Activated naive CD4-positive, alpha-beta T cell treated with anti-CD3 and anti-CD28 coated beads, Interleukin-2, amount 50 U/mL, for 24 hours (primary cell): Measurements from ENCODE around the gene TRAF3IP1.

Experiments
- H3K27ac Mint-ChIP-seq: one replicate; pipeline ENCODE4 v1.8.0; 2021; ENCODE audit warnings: mild to moderate bottlenecking, mixed read lengths
- H3K27me3 Mint-ChIP-seq: one replicate; pipeline ENCODE4 v1.8.0; 2021; ENCODE audit warnings: mixed read lengths
- H3K36me3 Mint-ChIP-seq: one replicate; pipeline ENCODE4 v1.8.0; 2021; ENCODE audit warnings: mixed read lengths
- H3K4me1 Mint-ChIP-seq: one replicate; pipeline ENCODE4 v1.8.0; 2021; ENCODE audit warnings: mixed read lengths
- H3K4me3 Mint-ChIP-seq: one replicate; pipeline ENCODE4 v1.8.0; 2021; ENCODE audit warnings: mild to moderate bottlenecking, mixed read lengths
- H3K9me3 Mint-ChIP-seq: one replicate; pipeline ENCODE4 v1.8.0; 2021; ENCODE audit warnings: mixed read lengths

TRAF3IP1 gene

DNA sequence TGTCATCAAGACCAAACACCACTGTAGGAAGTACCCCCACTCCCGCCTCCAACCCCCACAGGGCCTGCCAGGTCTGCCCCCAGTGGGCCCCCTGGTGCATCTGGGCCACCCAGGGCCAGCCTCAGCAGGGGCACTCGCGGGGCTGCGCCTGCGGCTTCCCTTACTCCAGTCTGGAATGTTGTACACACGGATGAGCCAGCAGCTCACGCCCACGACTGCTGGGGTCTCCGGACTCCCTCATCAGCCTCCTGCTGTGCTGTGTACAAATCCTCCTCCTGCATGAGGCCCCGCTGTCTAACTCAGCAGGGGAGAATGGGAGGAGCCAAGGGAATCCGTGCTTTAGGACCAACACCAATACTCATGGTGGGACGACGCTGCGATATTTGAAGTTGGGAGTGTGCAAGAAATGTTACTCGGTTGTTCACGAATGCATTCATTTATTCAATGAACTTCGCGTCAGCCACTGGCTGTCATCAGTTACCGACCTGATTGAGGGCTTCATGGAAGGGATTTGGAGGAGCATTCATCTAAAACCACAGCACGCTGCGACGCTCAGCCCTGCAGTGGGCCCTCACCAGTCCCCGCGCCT lies 105.8 kb downstream of the TRAF3IP1 start:
- Mint-ChIP-seq H3K4me3 (peak overlapping the region; percentile 91), H3K27ac (peak overlapping the region; percentile 88), H3K27me3 (no peaks in the 10 kb centered on the region), H3K4me1 (peaks cover 43% of the 10 kb centered on the region), H3K36me3 (peaks cover 11% of the 10 kb centered on the region), H3K9me3 (no peaks in the 10 kb centered on the region)

- no peaks in the 10 kb centered on the region for H3K27me3 Mint-ChIP-seq
- H3K4me1 Mint-ChIP-seq: peaks cover 50% of the 10 kb centered on the region
- H3K4me3 Mint-ChIP-seq: peak within 1 kb of the TSS; percentile 91
- H3K9me3 Mint-ChIP-seq: no peaks in the 10 kb centered on the region
- H3K36me3 Mint-ChIP-seq: peaks cover 11% of the 10 kb centered on the region
- peak within 1 kb of the TSS; percentile 96 for H3K27ac Mint-ChIP-seq
These were observed 106.5 kb downstream of the TRAF3IP1 start, which contains the start of gene ASB1 for GRCh38 chr2:238426568-238427434. TSS of gene ASB1 (plus strand) at chr2:238426927. CDS start at chr2:238427071, 144 bp downstream.

DNA sequence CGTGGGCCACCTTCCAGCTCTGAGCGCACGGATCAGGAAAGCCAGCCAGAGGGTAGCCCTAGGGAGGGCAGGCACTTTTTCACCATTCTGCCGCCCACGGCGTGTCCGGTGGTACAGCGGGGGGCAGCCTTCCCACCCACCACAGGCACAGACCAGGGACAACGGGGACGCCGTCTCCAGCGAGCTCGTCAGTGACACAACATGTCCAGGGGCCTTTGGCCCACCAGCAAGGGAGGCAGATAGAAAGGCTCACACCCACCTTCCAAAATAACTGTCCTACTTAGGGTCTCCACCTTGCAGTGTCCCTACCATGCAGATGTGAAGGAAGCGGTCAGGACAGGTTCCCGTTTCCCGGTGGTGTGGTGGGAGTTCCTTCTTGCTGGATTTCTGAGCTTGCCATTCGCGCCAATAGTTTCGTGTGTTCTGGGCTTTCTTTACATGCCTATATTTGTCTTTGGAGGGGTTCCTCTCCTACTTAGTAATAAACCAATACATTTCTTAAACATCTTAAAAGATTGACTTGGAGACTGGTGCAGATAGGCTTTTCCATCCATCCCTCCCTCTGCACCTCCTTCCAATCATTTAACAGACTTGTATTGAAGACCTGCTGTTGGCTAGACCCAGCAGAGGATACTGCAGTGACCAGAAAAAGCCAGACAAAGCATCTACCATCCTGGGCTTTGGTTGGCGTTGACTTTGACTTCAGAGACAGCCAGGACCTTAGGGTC lies 107.3 kb downstream of the TRAF3IP1 start:
- H3K9me3 Mint-ChIP-seq: no peaks in the 10 kb centered on the region
- H3K36me3 Mint-ChIP-seq: peaks cover 11% of the 10 kb centered on the region
- no peaks in the 10 kb centered on the region for H3K27me3 Mint-ChIP-seq
- H3K27ac Mint-ChIP-seq: peak overlapping the region; percentile 96
- H3K4me1 Mint-ChIP-seq: peaks cover 54% of the 10 kb centered on the region
- H3K4me3 Mint-ChIP-seq: peak overlapping the region; percentile 84

GRCh38 chr2:238428866-238429265 lies 108.5 kb downstream of the TRAF3IP1 start:
- H3K9me3 Mint-ChIP-seq: no peaks in the 10 kb centered on the region
- H3K27ac Mint-ChIP-seq: peak overlapping the region; percentile 55
- no peaks in the 10 kb centered on the region for H3K27me3 Mint-ChIP-seq
- peaks cover 11% of the 10 kb centered on the region for H3K36me3 Mint-ChIP-seq
- peak overlapping the region; percentile 84 for H3K4me3 Mint-ChIP-seq
- peaks cover 60% of the 10 kb centered on the region for H3K4me1 Mint-ChIP-seq

DNA sequence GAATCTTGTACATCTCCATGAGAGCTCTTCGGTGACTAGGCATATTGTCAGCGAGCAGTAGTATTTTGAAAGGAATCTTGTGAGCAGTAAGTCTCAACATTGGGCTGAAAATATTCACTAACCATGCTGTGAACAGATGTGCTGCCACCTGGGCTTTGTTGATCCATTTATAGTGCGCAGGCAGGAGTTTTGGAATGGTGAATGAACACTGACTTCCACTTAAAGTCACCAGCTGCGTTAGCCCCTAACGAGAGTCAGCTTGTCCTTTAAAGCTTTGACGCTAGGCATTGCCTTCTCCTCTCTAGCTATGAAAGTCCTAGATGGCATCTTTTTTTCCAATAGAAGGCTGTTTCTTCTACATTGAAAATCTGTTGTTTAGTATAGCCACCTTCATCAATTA lies 110.5 kb downstream of the TRAF3IP1 start:
- Mint-ChIP-seq H3K36me3 (peaks cover 12% of the 10 kb centered on the region), H3K27me3 (no peaks in the 10 kb centered on the region), H3K9me3 (no peaks in the 10 kb centered on the region), H3K4me1 (peaks cover 68% of the 10 kb centered on the region), H3K27ac (no peak overlapping the region), H3K4me3 (peak overlapping the region; percentile 41)

- Mint-ChIP-seq H3K4me1 (peaks cover 69% of the 10 kb centered on the region), H3K27ac (peak overlapping the region; percentile 66), H3K4me3 (peak overlapping the region; percentile 30)
These were observed 111.1 kb downstream of the TRAF3IP1 start for GRCh38 chr2:238431456-238431855.

GRCh38 chr2:238433300-238433915 lies 113.1 kb downstream of the TRAF3IP1 start:
- peaks cover 72% of the 10 kb centered on the region for H3K4me1 Mint-ChIP-seq
- no peaks in the 10 kb centered on the region for H3K9me3 Mint-ChIP-seq
- no peak overlapping the region for H3K4me3 Mint-ChIP-seq
- H3K27ac Mint-ChIP-seq: peak overlapping the region; percentile 25
- H3K36me3 Mint-ChIP-seq: peaks cover 22% of the 10 kb centered on the region
- no peaks in the 10 kb centered on the region for H3K27me3 Mint-ChIP-seq

More at GRCh38 chr2:238431456-238431855, 111.1 kb downstream of the TRAF3IP1 start:
- no peaks in the 10 kb centered on the region for H3K27me3 Mint-ChIP-seq
- peaks cover 16% of the 10 kb centered on the region for H3K36me3 Mint-ChIP-seq
- H3K9me3 Mint-ChIP-seq: no peaks in the 10 kb centered on the region

DNA sequence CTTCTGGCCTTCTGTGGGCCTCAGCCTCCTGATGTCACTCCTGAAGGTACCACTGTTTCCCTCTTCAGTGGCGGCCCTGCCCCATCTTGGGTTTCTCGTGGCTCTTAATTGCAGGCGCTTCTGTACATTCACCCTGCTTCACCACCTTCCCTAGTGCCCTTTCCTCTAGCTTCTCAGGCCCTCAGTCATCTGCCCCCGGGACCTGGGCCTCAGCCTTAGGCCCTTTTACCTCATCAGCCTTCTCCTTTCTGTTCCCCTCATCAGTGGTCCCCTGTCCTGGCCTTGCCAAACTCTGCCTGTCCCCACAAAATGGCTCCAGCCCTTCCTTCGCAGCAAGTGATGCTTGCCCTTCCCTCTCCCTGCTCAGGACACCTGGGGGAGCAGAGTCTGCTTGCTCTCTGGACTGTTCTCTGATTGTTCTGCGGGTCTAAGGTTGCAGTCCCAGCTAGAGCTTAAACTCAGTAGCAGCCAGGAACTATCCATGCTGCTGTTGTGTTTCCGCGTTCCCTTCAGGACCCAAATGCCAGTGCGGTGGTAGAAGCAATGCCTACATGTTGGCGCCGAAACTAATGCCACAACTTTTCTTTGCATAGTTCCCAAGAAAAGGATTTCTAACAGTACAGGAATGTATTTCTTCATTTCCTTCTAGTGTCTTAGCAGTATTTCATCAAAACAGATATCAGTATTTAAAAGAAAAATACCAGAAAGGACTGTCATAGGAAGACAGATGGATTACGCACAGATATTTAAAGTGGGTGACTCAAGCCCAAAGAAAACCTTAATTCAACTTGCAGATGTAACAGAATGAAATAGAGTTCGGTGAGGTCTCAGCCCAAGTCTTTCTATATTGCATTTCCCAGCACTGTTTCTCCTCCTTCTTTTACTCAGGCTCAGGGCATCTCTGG lies 113.9 kb downstream of the TRAF3IP1 start:
- H3K4me1 Mint-ChIP-seq: peaks cover 72% of the 10 kb centered on the region
- H3K36me3 Mint-ChIP-seq: peaks cover 27% of the 10 kb centered on the region
- peak overlapping the region; percentile 43 for H3K27ac Mint-ChIP-seq

DNA sequence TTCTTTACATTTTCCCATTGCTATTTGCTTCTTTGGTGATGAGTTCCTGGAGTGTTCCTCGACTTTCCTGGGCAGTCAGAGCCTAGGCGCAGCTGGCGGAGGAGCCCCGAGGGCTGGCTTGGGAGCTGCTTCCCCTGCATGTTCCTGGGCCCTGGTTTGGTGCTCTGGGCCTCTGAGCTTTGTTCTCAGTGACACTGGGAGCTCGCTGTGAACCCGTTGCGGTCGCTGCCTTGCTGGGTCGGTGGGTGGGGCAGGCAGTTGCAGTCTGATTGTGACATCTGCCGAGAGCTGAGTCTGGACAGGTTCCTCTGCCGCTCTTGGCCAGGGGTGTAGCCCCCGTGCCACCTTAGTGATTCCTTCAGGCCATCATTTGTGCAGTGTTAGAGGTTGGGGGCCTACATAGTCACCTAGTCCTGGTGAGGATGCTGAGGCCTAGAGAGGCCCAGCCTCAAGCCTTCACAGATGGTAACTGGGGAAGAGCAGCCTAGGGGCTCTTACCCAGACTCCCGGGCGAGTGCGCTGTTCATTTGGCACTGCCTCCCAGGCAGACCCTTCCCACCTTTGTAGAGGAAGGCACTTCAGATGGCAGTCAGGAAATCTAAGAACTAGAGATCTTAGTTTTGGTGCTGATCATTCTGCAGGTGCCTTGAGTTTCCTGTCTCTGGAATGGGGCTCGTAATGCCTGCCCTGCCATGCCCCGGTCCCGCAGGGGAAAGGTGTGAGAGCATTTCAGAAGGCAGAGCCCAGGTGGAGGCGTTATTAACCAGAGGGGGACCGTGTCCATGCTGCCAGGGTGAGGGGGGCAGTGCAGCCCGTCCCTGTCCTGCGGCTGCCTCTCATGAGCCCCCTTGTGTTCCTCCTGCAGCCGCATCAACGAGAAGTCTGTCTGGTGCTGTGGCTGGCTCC lies 114.8 kb downstream of the TRAF3IP1 start:
- H3K36me3 Mint-ChIP-seq: peaks cover 24% of the 10 kb centered on the region
- H3K27me3 Mint-ChIP-seq: no peaks in the 10 kb centered on the region

More for the DNA sequence above, 113.9 kb downstream of the TRAF3IP1 start:
- no peak overlapping the region for H3K4me3 Mint-ChIP-seq
- no peaks in the 10 kb centered on the region for H3K27me3 Mint-ChIP-seq
- no peaks in the 10 kb centered on the region for H3K9me3 Mint-ChIP-seq

DNA sequence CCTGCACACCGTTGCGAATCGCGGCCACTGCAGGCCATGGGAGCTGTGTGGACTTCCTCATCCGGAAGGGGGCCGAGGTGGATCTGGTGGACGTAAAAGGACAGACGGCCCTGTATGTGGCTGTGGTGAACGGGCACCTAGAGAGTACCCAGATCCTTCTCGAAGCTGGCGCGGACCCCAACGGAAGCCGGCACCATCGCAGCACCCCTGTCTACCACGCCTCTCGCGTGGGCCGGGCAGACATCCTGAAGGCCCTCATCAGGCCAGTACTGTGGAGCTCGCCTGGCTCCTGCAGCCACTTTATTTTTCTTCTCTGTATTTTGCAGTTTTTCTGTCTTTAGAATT lies 115.4 kb downstream of the TRAF3IP1 start:
- H3K4me1 Mint-ChIP-seq: peaks cover 74% of the 10 kb centered on the region
- H3K36me3 Mint-ChIP-seq: peaks cover 23% of the 10 kb centered on the region
- no peak overlapping the region for H3K27ac Mint-ChIP-seq

More for the DNA sequence above, 114.8 kb downstream of the TRAF3IP1 start:
- H3K27ac Mint-ChIP-seq: peak overlapping the region; percentile 36
- H3K9me3 Mint-ChIP-seq: no peaks in the 10 kb centered on the region
- H3K4me1 Mint-ChIP-seq: peaks cover 74% of the 10 kb centered on the region
- no peak overlapping the region for H3K4me3 Mint-ChIP-seq

DNA sequence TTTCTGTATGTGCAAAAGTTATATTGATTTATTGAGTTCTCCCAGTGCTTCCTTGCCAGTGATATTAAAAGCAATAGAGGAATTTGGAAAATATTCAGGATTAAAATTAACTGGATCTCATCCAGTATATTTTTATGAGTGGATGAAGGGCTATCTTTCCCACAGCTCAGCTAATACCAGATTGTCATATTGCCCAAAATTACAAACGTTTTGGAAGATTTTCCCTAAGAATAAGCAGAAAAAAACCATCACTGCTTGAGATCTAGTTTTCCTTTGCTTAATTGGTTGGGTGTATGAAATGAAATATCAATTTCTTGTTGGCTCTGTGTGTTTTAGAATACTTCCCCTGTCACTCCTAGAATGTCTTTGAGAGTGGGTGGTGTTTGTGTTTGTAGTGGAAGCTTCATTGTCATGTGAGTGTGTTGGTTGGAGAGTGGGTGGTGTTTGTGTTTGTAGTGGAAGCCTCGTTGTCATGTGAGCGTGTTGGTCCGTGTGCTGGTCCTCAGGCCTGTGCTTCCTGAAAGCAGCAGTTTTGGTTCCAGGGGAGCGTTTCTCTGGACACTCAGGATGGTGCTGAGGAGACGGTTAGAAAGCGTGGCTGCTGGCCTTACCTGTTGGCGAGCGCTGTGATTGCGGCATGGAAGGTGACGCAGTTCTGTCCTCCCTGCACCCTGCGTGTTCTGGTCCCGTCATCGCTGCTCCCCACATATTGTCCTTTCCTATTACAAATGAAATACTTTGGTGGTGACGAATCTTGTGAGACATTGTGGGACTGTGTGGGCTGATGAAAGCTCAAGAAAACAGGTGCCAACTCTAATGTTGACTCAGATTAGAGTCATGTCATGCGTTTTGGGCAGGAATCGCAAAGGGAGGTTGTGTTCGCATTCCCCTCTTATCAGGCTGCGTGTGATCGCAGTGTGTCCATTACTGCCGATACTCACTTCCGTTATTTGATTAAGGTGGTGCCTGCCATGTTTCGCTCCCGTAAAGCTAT lies 118.8 kb downstream of the TRAF3IP1 start:
- Mint-ChIP-seq H3K4me3 (peak overlapping the region; percentile 5), H3K27me3 (no peaks in the 10 kb centered on the region), H3K4me1 (peaks cover 83% of the 10 kb centered on the region), H3K36me3 (peaks cover 27% of the 10 kb centered on the region), H3K27ac (peak overlapping the region; percentile 63), H3K9me3 (no peaks in the 10 kb centered on the region)

More for the DNA sequence above, 115.4 kb downstream of the TRAF3IP1 start:
- H3K9me3 Mint-ChIP-seq: no peaks in the 10 kb centered on the region
- H3K27me3 Mint-ChIP-seq: no peaks in the 10 kb centered on the region
- H3K4me3 Mint-ChIP-seq: no peak overlapping the region

DNA sequence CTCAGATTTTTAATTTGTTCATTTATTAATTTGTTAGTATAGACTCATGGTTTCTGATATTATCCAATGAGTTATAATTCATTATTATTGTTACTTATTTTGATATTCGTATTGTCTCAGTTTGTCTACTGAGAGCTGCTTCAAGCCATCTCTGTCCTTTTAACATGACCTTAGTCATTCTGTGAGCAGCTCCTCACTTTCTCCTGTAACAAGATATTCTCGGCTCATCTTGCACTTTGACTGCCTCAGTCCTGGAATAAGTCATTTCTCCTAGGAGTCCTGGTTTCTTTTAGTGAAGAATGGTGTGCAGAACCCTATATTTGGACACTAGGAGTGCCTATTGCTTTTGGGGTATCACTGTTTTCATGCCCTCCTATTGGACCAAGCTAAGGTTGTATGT lies 119.6 kb downstream of the TRAF3IP1 start:
- no peaks in the 10 kb centered on the region for H3K27me3 Mint-ChIP-seq
- H3K36me3 Mint-ChIP-seq: peaks cover 30% of the 10 kb centered on the region
- no peaks in the 10 kb centered on the region for H3K9me3 Mint-ChIP-seq
- H3K4me1 Mint-ChIP-seq: peaks cover 76% of the 10 kb centered on the region
- peak overlapping the region; percentile 31 for H3K4me3 Mint-ChIP-seq
- H3K27ac Mint-ChIP-seq: peak overlapping the region; percentile 63

- H3K4me1 Mint-ChIP-seq: peaks cover 76% of the 10 kb centered on the region
- no peaks in the 10 kb centered on the region for H3K9me3 Mint-ChIP-seq
- H3K27ac Mint-ChIP-seq: peak overlapping the region; percentile 68
- peaks cover 30% of the 10 kb centered on the region for H3K36me3 Mint-ChIP-seq
- no peak overlapping the region for H3K4me3 Mint-ChIP-seq
- no peaks in the 10 kb centered on the region for H3K27me3 Mint-ChIP-seq
These were observed 120.0 kb downstream of the TRAF3IP1 start for GRCh38 chr2:238440331-238440730.
